ENCODE measurements around the gene DGKB.
A peak's percentile ranks its signal among the peaks of the same experiment; 100 is the strongest.

The DGKB gene

GRCh38 chr7:14432924-14433323 lies 469.6 kb downstream of the DGKB start:
- DNase-seq: no peak

- DNase-seq: no peak
These were observed 471.6 kb downstream of the DGKB start for GRCh38 chr7:14430926-14431325.

GRCh38 chr7:14425559-14425958 lies 477.0 kb downstream of the DGKB start:
- no peak for DNase-seq

- DNase-seq: no peak
These were observed 477.9 kb downstream of the DGKB start for GRCh38 chr7:14424675-14425074.

- DNase-seq: no peak
These were observed 481.8 kb downstream of the DGKB start for GRCh38 chr7:14420768-14421167.

GRCh38 chr7:14419531-14419930 lies 483.0 kb downstream of the DGKB start:
- DNase-seq: no peak

GRCh38 chr7:14418633-14419032 lies 483.9 kb downstream of the DGKB start:
- no peak for DNase-seq

- DNase-seq: no peak
These were observed 488.1 kb downstream of the DGKB start for GRCh38 chr7:14414274-14414986.

GRCh38 chr7:14407246-14408015 lies 495.1 kb downstream of the DGKB start:
- DNase-seq: no peak

- no peak for DNase-seq
These were observed 499.0 kb downstream of the DGKB start for GRCh38 chr7:14403587-14403986.

GRCh38 chr7:14400271-14400670 lies 502.3 kb downstream of the DGKB start:
- no peak for DNase-seq

GRCh38 chr7:14398526-14398925 lies 504.0 kb downstream of the DGKB start:
- no peak for DNase-seq

GRCh38 chr7:14395860-14396259 lies 506.7 kb downstream of the DGKB start:
- no peak for DNase-seq

GRCh38 chr7:14394786-14395185 lies 507.8 kb downstream of the DGKB start:
- no peak for DNase-seq

GRCh38 chr7:14389595-14389994 lies 513.0 kb downstream of the DGKB start:
- peak; percentile 76 for DNase-seq

GRCh38 chr7:14389181-14389591 lies 513.4 kb downstream of the DGKB start:
- peak; percentile 82 for DNase-seq

- DNase-seq: no peak
These were observed 517.5 kb downstream of the DGKB start for GRCh38 chr7:14385074-14385473.

GRCh38 chr7:14381936-14382335 lies 520.6 kb downstream of the DGKB start:
- DNase-seq: no peak

GRCh38 chr7:14381306-14381705 lies 521.2 kb downstream of the DGKB start:
- no peak for DNase-seq

- DNase-seq: no peak
These were observed 521.7 kb downstream of the DGKB start for GRCh38 chr7:14380881-14381280.

GRCh38 chr7:14377646-14378266 lies 524.8 kb downstream of the DGKB start:
- DNase-seq: no peak

- DNase-seq: no peak
These were observed 525.8 kb downstream of the DGKB start for GRCh38 chr7:14376711-14377110.

GRCh38 chr7:14375998-14376397 lies 526.6 kb downstream of the DGKB start:
- no peak for DNase-seq

- no peak for DNase-seq
These were observed 528.2 kb downstream of the DGKB start for GRCh38 chr7:14374336-14374735.

All from NCI-H2107 (cell line).